ENCODE measurements around the gene HCK. TPM values are rescaled to one million over a fixed set of nuclear protein-coding genes. Genes with fewer than 3 reads are reported as not detected.

HCK gene
- polyA plus RNA-seq, 1 of the 3 experiments (the other 2 are of a cell fraction): not detected

DNA sequence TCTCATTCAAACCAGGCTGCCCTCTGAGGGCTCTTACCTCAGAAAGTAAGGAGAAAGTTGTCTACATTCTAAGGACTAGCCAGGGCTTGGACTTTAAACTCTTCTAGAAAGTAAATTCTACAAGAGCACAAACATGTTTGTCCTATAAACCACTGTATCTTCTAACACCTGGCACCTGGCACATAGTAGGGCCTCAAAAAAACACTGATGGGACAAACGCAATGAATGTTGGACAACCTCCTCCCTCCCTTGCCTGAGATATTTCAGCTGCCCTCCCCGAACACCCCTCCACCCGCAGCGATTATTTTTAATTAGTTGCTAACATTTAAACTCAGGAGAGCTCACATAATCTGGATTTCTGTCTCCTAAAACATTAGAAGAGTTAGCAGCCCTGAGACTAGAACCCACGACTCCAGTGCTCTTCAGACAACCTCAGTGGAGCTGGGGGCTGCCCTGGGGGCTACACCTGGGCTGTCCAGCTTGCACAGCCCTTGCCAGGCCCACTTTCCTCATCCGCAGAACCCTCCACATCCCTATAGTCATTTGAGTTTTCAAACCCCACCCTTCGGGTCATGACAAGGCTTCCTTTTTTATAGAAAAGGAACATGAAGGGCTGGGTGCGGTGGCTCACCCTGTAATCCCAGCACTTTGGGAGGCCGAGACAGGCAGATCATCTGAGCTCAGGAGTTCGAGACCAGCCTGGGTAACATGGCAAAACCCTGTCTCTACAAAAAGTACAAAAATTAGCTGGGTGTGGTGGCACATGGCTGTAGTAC is 4.9 kb downstream of the HCK start (continued):
- TF ChIP-seq IRF3 (IDR thresholded peaks at IDR 0.05; ENCODE audit: low read depth, low read length) (no peak), SMC3 (IDR thresholded peaks at IDR 0.05; ENCODE audit: low read depth, low read length) (no peak)

- H3K36me3 ChIP-seq (replicated peaks in 1 of 2; ENCODE audit: control insufficient read depth in 1 of 2, insufficient read depth in 2 of 2, low read length in 1 of 2): no peaks in the 10 kb centered on the region
- DNase-seq: no peak
- TF ChIP-seq, protein P1, sequence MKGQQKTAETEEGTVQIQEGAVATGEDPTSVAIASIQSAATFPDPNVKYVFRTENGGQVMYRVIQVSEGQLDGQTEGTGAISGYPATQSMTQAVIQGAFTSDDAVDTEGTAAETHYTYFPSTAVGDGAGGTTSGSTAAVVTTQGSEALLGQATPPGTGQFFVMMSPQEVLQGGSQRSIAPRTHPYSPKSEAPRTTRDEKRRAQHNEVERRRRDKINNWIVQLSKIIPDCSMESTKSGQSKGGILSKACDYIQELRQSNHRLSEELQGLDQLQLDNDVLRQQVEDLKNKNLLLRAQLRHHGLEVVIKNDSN (IDR thresholded peaks at IDR 0.05; ENCODE audit: borderline replicate concordance, low read depth): no peak
- TF ChIP-seq, protein P2, sequence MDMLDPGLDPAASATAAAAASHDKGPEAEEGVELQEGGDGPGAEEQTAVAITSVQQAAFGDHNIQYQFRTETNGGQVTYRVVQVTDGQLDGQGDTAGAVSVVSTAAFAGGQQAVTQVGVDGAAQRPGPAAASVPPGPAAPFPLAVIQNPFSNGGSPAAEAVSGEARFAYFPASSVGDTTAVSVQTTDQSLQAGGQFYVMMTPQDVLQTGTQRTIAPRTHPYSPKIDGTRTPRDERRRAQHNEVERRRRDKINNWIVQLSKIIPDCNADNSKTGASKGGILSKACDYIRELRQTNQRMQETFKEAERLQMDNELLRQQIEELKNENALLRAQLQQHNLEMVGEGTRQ (IDR thresholded peaks at IDR 0.05; ENCODE audit: borderline replicate concordance, low read depth, low read length): no peak
- TF ChIP-seq EP300 (IDR thresholded peaks at IDR 0.05; ENCODE audit: borderline replicate concordance in 1 of 2, low read depth in 1 of 2, low read length in 1 of 2) (no peak), GABPA (IDR thresholded peaks at IDR 0.05; ENCODE audit: low read depth) (no peak), ELF1 (IDR thresholded peaks at IDR 0.05) (no peak), RAD21 (IDR thresholded peaks at IDR 0.05; ENCODE audit: low read length) (no peak), NFIC (IDR thresholded peaks at IDR 0.05; ENCODE audit: borderline replicate concordance) (no peak), JUND (IDR thresholded peaks at IDR 0.05) (no peak), RCOR1 (IDR thresholded peaks at IDR 0.05; ENCODE audit: low read length) (no peak), FOXJ3 (CRISPR knock-in tag; IDR thresholded peaks at IDR 0.05) (no peak), TEAD4 (IDR thresholded peaks at IDR 0.05; ENCODE audit: borderline replicate concordance, insufficient read depth) (no peak), TCF12 (IDR thresholded peaks at IDR 0.05) (no peak), YY1 (IDR thresholded peaks at IDR 0.05; ENCODE audit: low read depth) (no peak), RXRA (IDR thresholded peaks at IDR 0.05; ENCODE audit: borderline replicate concordance, low read depth) (no peak), CHD2 (IDR thresholded peaks at IDR 0.05; ENCODE audit: low read length, partially characterized antibody) (no peak), SIN3A (IDR thresholded peaks at IDR 0.05; ENCODE audit: borderline replicate concordance, low read depth, low read length) (no peak), EZH2phosphoT487 (IDR thresholded peaks at IDR 0.05; ENCODE audit: borderline replicate concordance, low read depth) (no peak)
- TF ChIP-seq, protein P3, sequence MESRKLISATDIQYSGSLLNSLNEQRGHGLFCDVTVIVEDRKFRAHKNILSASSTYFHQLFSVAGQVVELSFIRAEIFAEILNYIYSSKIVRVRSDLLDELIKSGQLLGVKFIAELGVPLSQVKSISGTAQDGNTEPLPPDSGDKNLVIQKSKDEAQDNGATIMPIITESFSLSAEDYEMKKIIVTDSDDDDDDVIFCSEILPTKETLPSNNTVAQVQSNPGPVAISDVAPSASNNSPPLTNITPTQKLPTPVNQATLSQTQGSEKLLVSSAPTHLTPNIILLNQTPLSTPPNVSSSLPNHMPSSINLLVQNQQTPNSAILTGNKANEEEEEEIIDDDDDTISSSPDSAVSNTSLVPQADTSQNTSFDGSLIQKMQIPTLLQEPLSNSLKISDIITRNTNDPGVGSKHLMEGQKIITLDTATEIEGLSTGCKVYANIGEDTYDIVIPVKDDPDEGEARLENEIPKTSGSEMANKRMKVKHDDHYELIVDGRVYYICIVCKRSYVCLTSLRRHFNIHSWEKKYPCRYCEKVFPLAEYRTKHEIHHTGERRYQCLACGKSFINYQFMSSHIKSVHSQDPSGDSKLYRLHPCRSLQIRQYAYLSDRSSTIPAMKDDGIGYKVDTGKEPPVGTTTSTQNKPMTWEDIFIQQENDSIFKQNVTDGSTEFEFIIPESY (IDR thresholded peaks at IDR 0.05; ENCODE audit: borderline replicate concordance, low read depth): no peak
- TF ChIP-seq, protein P4, sequence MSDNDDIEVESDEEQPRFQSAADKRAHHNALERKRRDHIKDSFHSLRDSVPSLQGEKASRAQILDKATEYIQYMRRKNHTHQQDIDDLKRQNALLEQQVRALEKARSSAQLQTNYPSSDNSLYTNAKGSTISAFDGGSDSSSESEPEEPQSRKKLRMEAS (IDR thresholded peaks at IDR 0.05; ENCODE audit: low read depth): no peak
- H3K27ac ChIP-seq (ENCODE audit: low read depth in 2 of 2, low read length in 1 of 2): no peak overlapping the region
- H3K79me2 ChIP-seq (ENCODE audit: insufficient read depth): no peaks in the 10 kb centered on the region
- no peak overlapping the region for H3K4me3 ChIP-seq (ENCODE audit: low read depth in 2 of 2, low read length in 1 of 2)
- 12% methylated on average over 8 of the region's 8 CpGs for WGBS (ENCODE audit: low lambda C conversion rate)
- no peaks in the 10 kb centered on the region for H3K9me3 ChIP-seq
- no peak overlapping the region for H3K9ac ChIP-seq
- H3K27me3 ChIP-seq (ENCODE audit: insufficient read depth): peaks cover 85% of the 10 kb centered on the region
- no peaks in the 10 kb centered on the region for H4K20me1 ChIP-seq (ENCODE audit: insufficient read depth)
- CTCF ChIA-PET: interaction anchor here (0.8 to 1.4 kb wide), 2 partner anchors 26 to 34 kb away, joined by 3 to 4 read pairs; no protein-coding TSS in a partner anchor
- no peak overlapping the region for H3K4me2 ChIP-seq
- no peak overlapping the region for H2AFZ ChIP-seq (ENCODE audit: low read depth)
- POLR2A ChIA-PET: no interaction called here
- no peaks in the 10 kb centered on the region for H3K9me2 ChIP-seq
- no peaks in the 10 kb centered on the region for H3K4me1 ChIP-seq (ENCODE audit: control insufficient read depth in 1 of 2, insufficient read depth in 2 of 2, low read depth in 1 of 2, low read length in 1 of 2)
- H3F3A ChIP-seq (replicated peaks; ENCODE audit: insufficient read depth): no peaks in the 10 kb centered on the region
Observed at GRCh38 chr20:32057656-32058184, 5.7 kb downstream of the HCK start.

Data from SK-N-SH (cell line).